OCI-LY1 (cell line): ENCODE data around the gene CCBE1.

Source experiments
- H2AFZ ChIP-seq: fragments of 200-600 bp; sonication (generic), shearing (Covaris generic); 2 replicates; pipeline ENCODE4 v1.6.0; 2014; ENCODE audit warnings: antibody characterized with exemption, mild to moderate bottlenecking, low read length
- H3F3A ChIP-seq: fragments of 200-600 bp; sonication (generic), shearing (Covaris generic); 2 replicates; pipeline ENCODE4 v1.6.0; 2014; ENCODE audit warnings: mild to moderate bottlenecking, antibody characterized with exemption, low read length, moderate library complexity; ENCODE audit not compliant: insufficient read depth
- H3K27ac ChIP-seq: fragments of 200-600 bp; sonication (generic); 2 replicates; pipeline ENCODE4 v1.5.1; 2014; ENCODE audit warnings: low read length, mixed run types, mild to moderate bottlenecking, low read depth; ENCODE audit not compliant: poor library complexity, severe bottlenecking
- H3K27me3 ChIP-seq: fragments of 200-600 bp; sonication (generic); 2 replicates; pipeline ENCODE4 v1.6.0; 2014; ENCODE audit warnings: antibody characterized with exemption, mild to moderate bottlenecking, low read length, moderate library complexity; ENCODE audit not compliant: insufficient read depth
- H3K36me3 ChIP-seq: fragments of 200-600 bp; sonication (generic); 2 replicates; pipeline ENCODE4 v1.6.1; 2014; ENCODE audit warnings: mild to moderate bottlenecking, antibody characterized with exemption, low read length, moderate library complexity, mixed read lengths; ENCODE audit not compliant: insufficient read depth
- H3K4me1 ChIP-seq: fragments of 200-600 bp; sonication (generic); 2 replicates; pipeline ENCODE4 v1.5.1; 2014; ENCODE audit warnings: mild to moderate bottlenecking, low read length, moderate library complexity; ENCODE audit not compliant: insufficient read depth, severe bottlenecking
- H3K4me2 ChIP-seq: fragments of 200-600 bp; sonication (generic), shearing (Covaris generic); 2 replicates; pipeline ENCODE4 v1.6.1; 2014; ENCODE audit warnings: low read length
- H3K4me3 ChIP-seq: fragments of 200-600 bp; sonication (generic); 2 replicates; pipeline ENCODE4 v1.5.1; 2014; ENCODE audit warnings: low read length, low read depth, mild to moderate bottlenecking, mixed read lengths; ENCODE audit not compliant: poor library complexity, severe bottlenecking
- H3K79me2 ChIP-seq: fragments of 200-600 bp; shearing (Covaris generic); 2 replicates; pipeline ENCODE4 v1.6.1; 2016; ENCODE audit warnings: mixed run types, low read length, mixed read lengths; ENCODE audit not compliant: insufficient read depth
- H3K9ac ChIP-seq: fragments of 200-600 bp; sonication (generic), shearing (Covaris generic); 2 replicates; pipeline ENCODE4 v1.6.1; 2014; ENCODE audit warnings: mild to moderate bottlenecking, low read length, mixed read lengths
- H3K9me2 ChIP-seq: fragments of 200-600 bp; sonication (generic), shearing (Covaris generic); 2 replicates; pipeline ENCODE4 v1.6.1; 2014; ENCODE audit warnings: low read depth, mild to moderate bottlenecking, low read length, mixed read lengths
- H3K9me3 ChIP-seq: fragments of 200-600 bp; shearing (Covaris generic); 2 replicates; pipeline ENCODE4 v1.6.1; 2014; ENCODE audit warnings: low read length, mixed read lengths
- H4K20me1 ChIP-seq: fragments of 200-600 bp; sonication (generic), shearing (Covaris generic); 2 replicates; pipeline ENCODE4 v1.6.0; 2016; ENCODE audit warnings: mild to moderate bottlenecking, low read length; ENCODE audit not compliant: insufficient read depth
- CTCF ChIP-seq: fragments of 200-600 bp; sonication (generic), shearing (Covaris generic); IDR thresholded peaks from 2 replicates; pipeline ENCODE4 v1.5.1; 2017; ENCODE audit warnings: mild to moderate bottlenecking, antibody characterized with exemption, low read length, moderate library complexity, mixed read lengths
- EZH2 ChIP-seq: fragments of 200-600 bp; sonication (generic), shearing (Covaris generic); IDR thresholded peaks from 2 replicates; pipeline ENCODE4 v1.8.0; 2017; ENCODE audit warnings: borderline replicate concordance, mixed run types, mild to moderate bottlenecking, antibody characterized with exemption, low read length, moderate library complexity, mixed read lengths

Gene CCBE1

GRCh38 chr18:59730896-59731295 lies 33.7 kb upstream of the CCBE1 start:
- no peaks in the 10 kb centered on the region for H3K36me3 ChIP-seq
- no peaks in the 10 kb centered on the region for H3K9me2 ChIP-seq
- no peaks in the 10 kb centered on the region for H3K4me1 ChIP-seq
- no peaks in the 10 kb centered on the region for H3K79me2 ChIP-seq
- no peak for TF ChIP-seq EZH2
- no peak for TF ChIP-seq CTCF
- no peaks in the 10 kb centered on the region for H3K9me3 ChIP-seq
- no peak overlapping the region for H3K9ac ChIP-seq
- no peaks in the 10 kb centered on the region for H4K20me1 ChIP-seq
- H3F3A ChIP-seq: no peaks in the 10 kb centered on the region
- H3K4me2 ChIP-seq: no peak overlapping the region
- H3K4me3 ChIP-seq: no peak overlapping the region
- H3K27me3 ChIP-seq: no peaks in the 10 kb centered on the region; the same call in 1 of the 2 replicates
- no peak overlapping the region for H2AFZ ChIP-seq
- H3K27ac ChIP-seq: no peak overlapping the region

GRCh38 chr18:59729781-59730180 lies 32.6 kb upstream of the CCBE1 start:
- Histone ChIP-seq H2AFZ (no peak overlapping the region), H3K4me3 (no peak overlapping the region), H3K79me2 (no peaks in the 10 kb centered on the region), H3K27me3 (no peaks in the 10 kb centered on the region; the same call in 1 of the 2 replicates), H3K9me3 (no peaks in the 10 kb centered on the region), H3F3A (no peaks in the 10 kb centered on the region), H3K9me2 (no peaks in the 10 kb centered on the region), H3K4me1 (no peaks in the 10 kb centered on the region), H3K4me2 (no peak overlapping the region), H4K20me1 (no peaks in the 10 kb centered on the region), H3K9ac (no peak overlapping the region), H3K27ac (no peak overlapping the region), H3K36me3 (no peaks in the 10 kb centered on the region)
- TF ChIP-seq EZH2 (no peak), CTCF (no peak)

- Histone ChIP-seq H3K79me2 (no peaks in the 10 kb centered on the region), H3K4me2 (no peak overlapping the region), H3K9me3 (no peaks in the 10 kb centered on the region), H2AFZ (no peak overlapping the region), H3K4me1 (no peaks in the 10 kb centered on the region), H3K36me3 (no peaks in the 10 kb centered on the region), H3K27ac (no peak overlapping the region), H3K9ac (no peak overlapping the region), H3K4me3 (no peak overlapping the region), H4K20me1 (no peaks in the 10 kb centered on the region), H3K9me2 (no peaks in the 10 kb centered on the region), H3K27me3 (no peaks in the 10 kb centered on the region), H3F3A (no peaks in the 10 kb centered on the region)
- TF ChIP-seq CTCF (no peak), EZH2 (no peak)
Observed at GRCh38 chr18:59728816-59729215, 31.6 kb upstream of the CCBE1 start.
